Spleen (tissue), 11 donors: Measurements from ENCODE around the gene SDHAF4. TPM values are rescaled to one million over a fixed set of nuclear protein-coding genes. Genes with fewer than 3 reads are reported as not detected.
"Not testable (repeated sequence)": the region's sequence is repeated elsewhere in the genome, so short reads cannot be mapped to it uniquely, and the experiment has no call there.

Source experiments
- DNase-seq: peaks from one replicate; pipeline ENCODE4 v3.0.0-alpha.2; 2020
- H3K27ac ChIP-seq, 8 donors: fragments of 200-600 bp; sonication (generic) in 7 of 8; 1 replicate in 4 of 8; 2 replicates in 4 of 8; pipeline versions ENCODE4 v1.5.0 to v1.8.0; 2016 to 2021; ENCODE audit warnings: inconsistent platforms in 4 of 8, mild to moderate bottlenecking in 4 of 8, moderate library complexity in 1 of 8
- H3K27me3 ChIP-seq, 7 donors: fragments of 200-600 bp; sonication (generic) in 6 of 7; replicated peaks in 1 of 7; 1 replicate in 4 of 7; 2 replicates in 3 of 7; pipeline versions ENCODE4 v1.5.0 to v1.8.0; 2016 to 2021; ENCODE audit warnings: inconsistent platforms in 3 of 7, mild to moderate bottlenecking in 1 of 7
- H3K36me3 ChIP-seq, 6 donors: fragments of 200-600 bp; sonication (generic) in 5 of 6; 1 replicate in 4 of 6; 2 replicates in 2 of 6; pipeline versions ENCODE4 v1.5.0 to v1.8.0; 2016 to 2021; ENCODE audit warnings: inconsistent platforms in 2 of 6
- H3K4me1 ChIP-seq, 6 donors: fragments of 200-600 bp; sonication (generic) in 5 of 6; 1 replicate in 3 of 6; 2 replicates in 3 of 6; pipeline versions ENCODE4 v1.5.0 to v1.8.0; 2016 to 2021; ENCODE audit warnings: inconsistent platforms in 3 of 6
- H3K4me3 ChIP-seq, 8 donors: fragments of 200-600 bp; sonication (generic) in 7 of 8; 1 replicate in 4 of 8; 2 replicates in 4 of 8; pipeline versions ENCODE4 v1.5.0 to v1.8.0; 2016 to 2021; ENCODE audit warnings: inconsistent platforms in 4 of 8, mild to moderate bottlenecking in 4 of 8, moderate library complexity in 2 of 8
- H3K9me3 ChIP-seq, 8 donors: fragments of 200-600 bp; sonication (generic) in 7 of 8; 1 replicate in 4 of 8; 2 replicates in 4 of 8; pipeline versions ENCODE4 v1.5.0 to v1.8.0; 2016 to 2021; ENCODE audit warnings: inconsistent platforms in 4 of 8
- CTCF ChIP-seq, 11 experiments: fragments of 200-600 bp in 7 of 11; fragments of 450-650 bp in 4 of 11; sonication (generic) in 4 of 11; IDR thresholded peaks in 8 of 11; conservative IDR thresholded peaks in 3 of 11; 1 replicate in 7 of 11; 2 replicates in 4 of 11; pipeline versions ENCODE4 v1.4.0 to v1.8.0; 2016 to 2021; ENCODE audit warnings: antibody characterized with exemption in 11 of 11, inconsistent platforms in 4 of 11, mild to moderate bottlenecking in 1 of 11
- POLR2A ChIP-seq, 3 donors: fragments of 450-650 bp; IDR thresholded peaks; one replicate each; pipeline ENCODE4 v1.5.1; 2017; ENCODE audit warnings: antibody characterized with exemption in 3 of 3, mild to moderate bottlenecking in 1 of 3
- POLR2AphosphoS5 ChIP-seq, 3 donors: sonication (generic); formaldehyde crosslinking; IDR thresholded peaks; one replicate each; pipeline ENCODE4 v1.5.1; 2017; ENCODE audit warnings: antibody characterized with exemption in 3 of 3
- WGBS, 5 donors: extraction: QIAGEN DNeasy Blood & Tissue Kit in 3 of 5; methylation state at CpG; one replicate each; pipeline versions ENCODE4 v1.1.5 to v1.1.7; 2013 to 2018; 5-methylcytosine and 5-hydroxymethylcytosine counted together
- intact Hi-C: fragments of 100-400 bp; cut with DNase I; formaldehyde crosslinking; loops from one replicate; pipeline ENCODE4 v1.15.0; 2023; ENCODE audit warnings: low total_unique reads
- polyA plus RNA-seq, 3 donors: library from polyadenylated mRNA; stranded (reverse); fragments of 200-250 nt; gene quantifications; one replicate each; pipeline ENCODE4 v1.2.1, GENCODE V29; 2013
- total RNA-seq, 7 donors: library from RNA; depleted of rRNA in 3 of 7; stranded (reverse); fragments of >200 nt in 3 of 7; fragmentation: NEBNext Ultra II Directional in 4 of 7; extraction: Animal tissue kit (Norgen Biotek cat#: 25700) in 4 of 7; gene quantifications; one replicate each; pipeline versions ENCODE4 v1.1.0 to v1.2.1, GENCODE V29; 2016 to 2021
- donor health status: healthy with polysubstance abuse.
- donor health status: DM: no; HTN: no; CAD: no; lungs with moderate emphysema.
- donor health status: DM: no; HTN: no; CAD: no.
- donor health status: Bipolar disorder and iron deficiency.
- donor health status: healthy.
- donor health status: DM: no; HTN: no; CAD: no.
- donor health status: DM: yes; HTN: yes; CAD: no.

The SDHAF4 gene
- total and polyA plus RNA-seq, 10 donors, result 2.7 to 12.8 (median 8.0) TPM

DNA sequence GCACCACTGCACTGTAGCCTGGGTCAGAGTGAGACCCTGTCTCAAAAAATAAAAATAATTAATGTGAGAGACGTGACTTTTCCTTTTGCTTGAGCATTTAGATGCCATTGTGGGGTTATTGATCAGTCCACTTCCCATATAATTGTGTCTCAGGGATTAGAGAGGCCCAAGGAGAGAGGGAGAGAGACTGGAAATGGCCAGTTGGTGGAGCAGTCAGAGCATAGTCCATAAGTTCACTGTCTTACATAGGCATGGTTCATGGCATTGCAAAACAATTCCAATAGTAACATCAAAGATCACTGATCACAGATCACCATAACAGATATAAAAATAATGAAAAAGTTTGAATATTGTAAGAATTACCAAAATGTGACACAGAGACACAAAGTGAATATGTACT, 15.2 kb upstream of the SDHAF4 start:
- TF ChIP-seq CTCF (IDR thresholded peaks at IDR 0.05 in 8 of 11, conservative IDR thresholded peaks at IDR 0.05 in 3 of 11) (no peak), POLR2A (IDR thresholded peaks at IDR 0.05) (no peak), POLR2AphosphoS5 (IDR thresholded peaks at IDR 0.05) (no peak)
- Histone ChIP-seq H3K4me3 (no peak overlapping the region), H3K9me3 (no peaks in the 10 kb centered on the region), H3K4me1 (no peaks in the 10 kb centered on the region), H3K36me3 (no peaks in the 10 kb centered on the region), H3K27ac (no peak overlapping the region), H3K27me3 (no peaks in the 10 kb centered on the region)
- WGBS, 5 donors, result 89 to 100% (median 94%) methylated on average over 1 of the region's 1 CpG
- no peak for DNase-seq
- intact Hi-C loops, result loop anchor here (10.0 kb wide), 1 partner anchor 133 kb away; no protein-coding TSS in a partner anchor

DNA sequence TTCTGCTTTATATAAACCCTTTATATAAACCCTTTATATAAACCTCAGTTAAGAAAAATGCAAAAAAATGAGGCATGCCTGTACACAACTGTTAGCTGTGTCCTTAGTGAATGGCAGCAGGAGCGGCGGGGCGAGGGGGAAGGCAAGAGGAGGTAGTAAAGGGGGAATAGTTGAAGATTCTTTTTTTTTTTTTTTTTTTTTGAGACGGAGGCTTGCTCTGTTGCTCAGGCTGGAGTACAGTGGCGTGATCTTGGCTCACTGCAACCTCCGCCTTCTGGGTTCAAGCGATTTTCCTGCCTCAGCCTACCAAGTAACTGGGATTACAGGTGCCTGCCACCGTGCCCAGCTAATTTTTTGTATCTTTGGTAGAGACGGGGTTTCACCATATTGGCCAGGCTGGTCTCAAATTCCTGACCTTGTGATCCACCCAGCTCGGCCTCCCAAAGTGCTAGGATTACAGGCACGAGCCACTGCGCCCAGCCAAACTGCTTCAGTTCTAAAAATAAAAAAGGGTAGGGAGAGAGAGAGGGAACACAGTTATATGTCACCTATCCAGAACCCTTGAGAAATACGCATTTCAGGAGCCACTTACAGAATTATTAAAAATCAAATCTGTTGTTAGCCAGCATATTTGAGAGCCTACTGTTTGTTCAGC, 14.3 kb upstream of the SDHAF4 start:
- not testable (repeated sequence) for H3K9me3 ChIP-seq, H3K4me1 ChIP-seq, H3K27me3 ChIP-seq, H3K4me3 ChIP-seq, DNase-seq, H3K27ac ChIP-seq, H3K36me3 ChIP-seq
- intact Hi-C loops, result loop anchor here (10.0 kb wide), 1 partner anchor 132 kb away; no protein-coding TSS in a partner anchor
- WGBS, 5 donors, result 92 to 95% (median 93%) methylated on average over 13 of the region's 13 CpGs

DNA sequence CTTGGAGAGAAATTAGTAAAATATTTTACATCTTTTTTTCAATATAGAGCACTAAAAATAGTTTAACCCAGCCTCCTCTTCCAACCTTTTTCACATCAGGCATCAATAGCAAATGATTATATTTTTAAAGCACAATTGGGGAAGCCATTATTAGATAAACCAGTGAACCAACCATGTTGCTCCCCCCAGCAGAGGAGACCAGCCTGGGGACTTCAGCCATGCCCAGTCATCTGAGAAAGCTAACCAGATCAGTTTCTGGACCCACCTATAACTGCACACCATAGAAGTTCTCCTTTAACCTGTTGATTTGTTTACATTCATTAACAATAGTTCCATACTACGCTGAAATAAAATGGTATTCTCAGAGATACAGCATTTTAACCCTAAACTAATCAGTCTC, 13.8 kb upstream of the SDHAF4 start:
- TF ChIP-seq POLR2A (IDR thresholded peaks at IDR 0.05) (no peak), POLR2AphosphoS5 (IDR thresholded peaks at IDR 0.05) (no peak), CTCF (IDR thresholded peaks at IDR 0.05 in 8 of 11, conservative IDR thresholded peaks at IDR 0.05 in 3 of 11) (no peak)
- no peaks in the 10 kb centered on the region for H3K4me1 ChIP-seq
- 88 to 97% (median 95%) methylated on average over 1 of the region's 1 CpG for WGBS, 5 donors

GRCh38 chr6:70557998-70558397, 8.7 kb upstream of the SDHAF4 start:
- Histone ChIP-seq H3K27me3 (no peaks in the 10 kb centered on the region), H3K9me3 (no peaks in the 10 kb centered on the region), H3K4me3 (no peak overlapping the region), H3K36me3 (peaks cover 0 to 10% (median 0%) of the 10 kb centered on the region in 6 donors), H3K4me1 (no peaks in the 10 kb centered on the region), H3K27ac (no peak overlapping the region)
- intact Hi-C loops, result loop anchor here (10.0 kb wide), 1 partner anchor 127 kb away; no protein-coding TSS in a partner anchor
- DNase-seq, result no peak
- TF ChIP-seq CTCF (IDR thresholded peaks at IDR 0.05 in 8 of 11, conservative IDR thresholded peaks at IDR 0.05 in 3 of 11), result no peak
- no peak for TF ChIP-seq POLR2AphosphoS5 (IDR thresholded peaks at IDR 0.05)
- no peak for TF ChIP-seq POLR2A (IDR thresholded peaks at IDR 0.05)
- WGBS, 5 donors, result 76 to 93% (median 89%) methylated on average over 1 of the region's 1 CpG

More for the DNA sequence above, 13.8 kb upstream of the SDHAF4 start:
- H3K9me3 ChIP-seq, result no peaks in the 10 kb centered on the region
- intact Hi-C loops, result loop anchor here (10.0 kb wide), 1 partner anchor 132 kb away; no protein-coding TSS in a partner anchor
- DNase-seq, result no peak
- no peak overlapping the region for H3K27ac ChIP-seq
- H3K27me3 ChIP-seq, result no peaks in the 10 kb centered on the region
- H3K36me3 ChIP-seq, result no peaks in the 10 kb centered on the region
- H3K4me3 ChIP-seq, result no peak overlapping the region

DNA sequence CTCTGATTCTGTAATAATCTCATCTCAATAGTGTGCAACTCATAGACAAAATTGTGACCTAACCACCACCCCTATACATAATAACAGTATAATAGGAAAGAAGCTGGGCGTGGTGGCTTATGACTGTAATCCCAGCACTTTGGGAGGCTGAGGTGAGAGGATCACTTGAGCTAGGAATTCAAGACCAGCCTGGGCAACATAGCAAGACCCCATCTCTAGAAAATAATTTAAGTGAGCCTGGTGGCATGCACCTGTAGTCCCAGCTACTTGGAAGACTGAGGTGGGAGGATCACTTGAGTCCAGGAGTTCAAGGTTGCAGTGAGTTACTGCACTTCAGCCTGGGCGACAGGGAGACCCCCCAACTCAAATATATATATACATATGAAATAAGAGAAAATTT, 4.3 kb upstream of the SDHAF4 start:
- peaks cover 0 to 12% (median 9%) of the 10 kb centered on the region in 6 donors for H3K4me1 ChIP-seq
- H3K27me3 ChIP-seq, H3K27ac ChIP-seq, H3K4me3 ChIP-seq, intact Hi-C loops, H3K36me3 ChIP-seq, DNase-seq, H3K9me3 ChIP-seq: not testable (repeated sequence)
- WGBS, 5 donors, result 70 to 94% (median 93%) methylated on average over 2 of the region's 2 CpGs
